GM21390 (cell line): Measurements from ENCODE around the gene TRAF3.
A peak's percentile ranks its signal among the peaks of the same experiment; 100 is the strongest.
"Not testable (repeated sequence)": the region's sequence is repeated elsewhere in the genome, so short reads cannot be mapped to it uniquely, and the experiment has no call there.

ENCODE experiments used
- ATAC-seq: cut with Tn5 transposase; IDR thresholded peaks from one replicate; pipeline ENCODE4 v1.9.1; 2021; ENCODE audit not compliant: unreplicated experiment

TRAF3 gene

DNA sequence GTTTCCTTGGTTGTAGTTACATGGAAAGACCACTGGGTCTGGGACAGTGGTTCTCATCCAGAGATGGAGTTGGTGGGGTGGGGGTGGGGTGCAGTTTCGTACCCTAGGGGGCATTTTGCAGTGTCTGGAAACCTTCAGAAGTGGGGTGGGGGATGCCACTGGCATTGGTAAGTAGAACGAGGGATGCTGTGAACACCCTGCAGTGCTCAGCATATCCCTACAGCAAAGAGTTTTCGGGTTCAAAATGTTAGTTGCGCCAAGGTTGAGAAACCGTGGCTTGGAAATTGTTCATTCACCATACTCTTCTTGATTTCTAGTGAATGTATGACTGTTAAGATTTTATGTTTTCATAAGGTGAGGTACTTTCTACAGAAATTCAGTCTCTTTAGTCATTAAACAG lies 28.7 kb downstream of the TRAF3 start:
- no peak for ATAC-seq

GRCh38 chr14:102806447-102806846 lies 29.2 kb downstream of the TRAF3 start:
- ATAC-seq, result no peak

- ATAC-seq, result no peak
Observed at GRCh38 chr14:102807013-102807406, 29.8 kb downstream of the TRAF3 start.

DNA sequence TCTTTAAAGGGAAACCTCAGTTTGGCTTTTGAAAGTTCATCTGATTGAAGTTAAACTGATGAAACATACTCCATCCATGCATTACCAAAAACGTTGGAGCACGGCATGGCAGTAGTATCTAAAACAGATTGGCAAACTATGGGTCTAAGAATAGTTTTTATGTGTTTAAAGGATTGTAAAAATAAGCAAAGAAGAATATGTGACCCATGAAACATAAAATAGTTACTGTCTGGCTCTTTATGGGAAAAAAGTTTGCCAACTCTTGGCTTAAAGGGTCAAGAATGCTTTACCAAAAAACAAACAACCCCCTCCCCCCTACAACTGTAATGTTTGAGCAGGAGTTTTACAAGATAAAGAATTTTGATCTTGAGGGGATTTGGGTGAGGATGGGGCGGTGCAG lies 32.6 kb downstream of the TRAF3 start:
- ATAC-seq, result no peak

- no peak for ATAC-seq
Observed at GRCh38 chr14:102810523-102810922, 33.3 kb downstream of the TRAF3 start.

DNA sequence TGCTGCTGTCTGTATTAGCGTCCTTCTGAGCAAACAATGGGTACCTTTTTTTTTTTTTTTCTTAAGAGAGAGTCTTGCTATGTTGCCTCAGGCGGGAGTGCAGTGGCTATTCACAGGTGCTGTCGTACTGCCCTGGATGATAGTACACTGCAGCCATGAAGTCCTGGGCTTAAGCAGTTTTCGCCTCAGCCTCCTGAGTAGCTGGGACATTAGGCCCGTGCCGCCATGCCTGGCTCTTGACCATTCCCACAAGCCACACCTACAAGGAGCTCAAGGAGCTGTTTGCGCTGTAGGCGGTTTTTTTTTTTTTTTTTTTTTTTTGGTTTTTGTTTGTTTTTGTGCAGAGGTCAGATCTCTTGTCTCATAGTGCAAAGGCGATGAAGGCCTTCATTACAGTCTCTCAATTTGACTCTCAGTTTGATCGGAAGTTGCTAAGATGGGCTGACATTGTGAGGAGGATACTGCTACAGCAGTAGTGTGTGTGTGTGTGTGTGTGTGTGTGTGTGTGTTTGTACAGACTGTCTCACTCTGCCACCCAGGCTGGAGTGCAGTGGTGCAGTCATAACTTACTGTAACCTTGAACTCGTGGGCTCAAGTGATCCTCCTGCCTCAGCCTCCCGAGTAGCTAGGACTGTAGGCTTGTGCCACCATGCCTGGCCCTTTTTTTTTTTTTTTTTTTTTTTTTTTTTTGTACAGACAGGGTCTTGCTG lies 34.2 kb downstream of the TRAF3 start:
- ATAC-seq, result no peak

DNA sequence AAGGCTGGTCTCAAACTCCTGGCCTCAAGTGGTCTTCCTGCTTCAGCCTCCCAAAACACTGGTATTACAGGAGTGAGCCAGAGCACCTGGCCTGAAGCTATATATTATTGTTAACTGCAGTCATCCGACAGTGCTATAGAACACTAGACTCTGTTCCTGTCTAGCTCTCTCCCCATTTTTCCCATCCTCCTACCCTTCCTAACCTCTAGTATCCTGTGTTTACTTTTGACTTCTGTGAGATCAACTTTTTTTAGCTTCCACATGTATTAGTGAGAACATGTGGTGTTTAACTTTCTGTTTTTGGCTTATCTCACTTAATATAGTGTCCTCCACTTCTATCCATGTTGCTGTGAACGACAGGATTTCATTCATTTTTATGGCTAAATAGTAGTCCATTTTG lies 34.7 kb downstream of the TRAF3 start:
- ATAC-seq, result no peak

GRCh38 chr14:102813691-102814090 lies 36.4 kb downstream of the TRAF3 start:
- no peak for ATAC-seq

GRCh38 chr14:102817318-102817717 lies 40.1 kb downstream of the TRAF3 start:
- ATAC-seq, result no peak

DNA sequence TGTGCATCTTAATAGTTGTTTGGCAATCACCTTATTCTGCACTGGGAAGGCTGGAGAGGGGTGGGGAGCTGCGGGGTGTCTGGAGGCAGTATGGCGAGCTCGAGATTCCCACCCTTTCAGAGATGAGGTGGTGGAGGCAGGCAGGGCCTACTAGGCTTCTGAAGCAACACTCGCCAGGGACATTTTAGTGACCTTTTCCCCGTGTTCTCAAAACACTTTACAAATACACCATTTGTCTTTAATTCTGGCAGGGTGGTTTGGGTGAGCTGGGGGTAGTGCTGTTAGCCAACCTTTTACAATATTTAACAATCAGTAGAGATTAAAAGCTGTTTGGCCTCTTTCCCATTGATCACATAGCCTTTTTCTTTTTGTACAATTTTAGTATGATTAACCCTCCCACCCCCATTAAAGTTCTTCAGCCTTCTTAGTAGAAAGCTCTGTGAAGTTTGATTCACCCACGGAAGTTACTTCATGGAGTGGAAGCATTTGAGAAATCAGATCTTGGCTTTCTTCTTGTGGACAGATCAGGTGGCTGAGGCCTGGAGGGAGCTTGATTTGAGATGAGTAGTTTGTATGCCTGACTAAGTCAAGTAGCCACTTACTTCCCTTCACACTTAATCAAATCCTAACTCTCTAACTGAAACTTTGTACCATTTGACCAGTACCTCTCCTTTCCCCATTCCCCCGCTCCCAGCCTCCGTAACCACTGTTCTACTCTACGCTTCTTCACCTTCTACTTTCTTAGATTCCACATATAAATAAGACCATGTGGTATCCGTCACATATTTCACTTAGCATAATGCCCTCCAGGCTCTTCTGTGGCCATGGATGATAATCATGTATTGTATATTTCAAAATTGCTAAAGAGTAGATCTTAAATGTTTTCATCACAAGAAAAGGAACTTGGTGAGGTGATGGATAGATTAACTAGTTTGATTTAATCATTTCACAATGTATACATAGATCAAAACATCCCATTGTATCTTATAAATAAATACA lies 41.0 kb downstream of the TRAF3 start:
- no peak for ATAC-seq

DNA sequence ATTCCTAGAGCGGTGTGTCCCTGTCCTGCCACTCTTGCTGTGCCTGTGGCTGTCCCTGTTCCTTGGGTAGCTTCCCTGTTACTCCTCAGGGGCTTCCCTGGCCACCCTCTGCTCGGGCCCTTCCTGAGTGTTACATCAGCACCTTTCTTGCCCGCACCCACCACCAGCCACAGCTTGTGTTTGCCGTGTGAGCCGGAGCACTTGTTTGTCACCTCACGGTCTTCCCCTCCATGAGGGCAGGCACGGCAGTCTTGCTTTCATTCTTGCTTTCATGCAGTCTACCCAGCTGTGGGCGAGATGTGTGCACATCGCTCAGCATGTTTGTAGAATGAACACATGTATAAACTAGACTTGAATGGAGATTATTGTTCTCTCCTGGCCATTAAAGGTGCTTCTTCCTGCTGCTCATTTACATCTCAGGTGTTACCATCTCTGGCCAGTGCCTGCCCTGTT lies 42.0 kb downstream of the TRAF3 start:
- peak; percentile 72 for ATAC-seq

GRCh38 chr14:102819747-102820330 lies 42.6 kb downstream of the TRAF3 start:
- peak; percentile 16 for ATAC-seq

DNA sequence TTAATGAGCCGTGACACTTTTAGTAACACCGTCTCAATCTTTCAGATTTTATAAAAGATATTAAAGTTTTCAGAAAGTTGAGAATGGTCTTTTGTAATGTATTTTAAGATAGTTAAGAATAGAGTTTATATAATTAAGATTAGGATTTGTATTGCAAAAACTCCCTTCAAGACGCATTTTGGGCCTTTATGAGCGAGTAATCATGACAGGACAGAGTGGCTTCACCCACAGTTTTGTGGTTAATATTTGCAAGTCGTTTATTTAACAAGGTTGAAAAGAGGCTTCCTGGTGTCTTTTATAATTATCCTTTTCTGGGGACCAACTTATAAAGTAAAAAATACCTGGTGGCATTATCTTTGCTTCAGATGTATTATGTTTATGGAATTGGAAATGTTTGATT lies 44.0 kb downstream of the TRAF3 start:
- no peak for ATAC-seq

- no peak for ATAC-seq
Observed at GRCh38 chr14:102822311-102822863, 45.1 kb downstream of the TRAF3 start.

- not testable (repeated sequence) for ATAC-seq
Observed at GRCh38 chr14:102822887-102823286, 45.6 kb downstream of the TRAF3 start.

- no peak for ATAC-seq
Observed at GRCh38 chr14:102823546-102823945, 46.3 kb downstream of the TRAF3 start.

- ATAC-seq, result no peak
Observed at GRCh38 chr14:102824832-102825231, 47.6 kb downstream of the TRAF3 start.

DNA sequence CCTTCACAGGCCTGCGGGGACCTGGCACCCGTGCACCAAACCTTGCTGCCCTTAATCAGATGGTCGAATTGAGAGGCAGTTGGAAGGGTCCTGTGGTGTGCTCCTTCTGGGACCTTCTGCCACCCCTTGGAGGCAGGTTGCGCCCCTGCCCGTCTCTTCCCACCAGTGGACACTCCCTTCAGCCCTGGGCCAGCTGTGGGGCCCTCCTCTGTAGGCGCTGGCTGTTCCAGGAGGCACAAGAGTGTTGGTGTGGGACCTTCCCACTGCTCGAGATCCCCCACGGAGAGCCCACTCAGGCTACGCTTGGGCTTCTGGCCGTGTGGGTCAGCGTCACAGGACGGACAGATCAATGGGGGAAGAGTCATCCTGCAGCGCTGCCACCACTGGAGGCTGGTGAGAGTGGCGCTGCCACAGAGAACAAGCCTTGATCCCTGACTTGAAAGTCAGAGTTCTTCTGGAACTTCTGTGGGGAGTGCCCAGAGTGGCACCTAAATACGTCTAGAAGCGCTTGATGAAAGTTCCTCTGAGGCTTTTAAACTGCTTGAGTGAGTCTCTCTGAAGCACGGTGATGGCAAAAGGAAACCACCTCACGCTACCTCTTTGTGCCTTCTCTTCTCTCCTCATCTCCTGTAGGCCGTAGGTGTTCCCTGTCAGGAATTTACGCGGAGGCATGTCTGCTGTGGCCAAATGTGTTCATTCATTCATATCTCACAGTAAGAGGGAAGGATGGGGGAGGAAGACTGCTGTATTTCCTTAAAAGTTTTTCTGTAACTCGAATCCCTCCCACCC lies 48.3 kb downstream of the TRAF3 start:
- ATAC-seq, result no peak

DNA sequence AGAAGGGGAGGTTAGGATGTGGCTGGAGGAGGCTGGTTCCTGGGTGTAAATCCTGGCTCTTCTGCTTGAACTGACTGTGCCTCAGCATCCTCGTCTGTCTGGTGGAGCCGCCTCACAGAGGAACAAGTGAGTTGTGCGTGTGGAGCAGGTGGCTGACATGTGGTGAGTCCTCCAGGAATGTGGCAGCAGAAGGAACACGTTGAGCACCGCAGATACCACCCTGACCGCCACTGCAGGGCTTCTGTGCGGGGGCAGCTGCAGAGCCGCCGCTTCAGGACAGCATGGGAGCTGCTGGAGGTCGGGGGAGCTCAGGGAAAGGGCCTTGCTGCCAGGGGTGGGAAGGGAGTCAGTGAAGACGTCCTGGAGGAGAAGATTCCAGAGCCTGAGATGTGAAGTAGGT lies 48.9 kb downstream of the TRAF3 start:
- ATAC-seq, result no peak
